Astrocyte (in vitro differentiated cells and primary cell): ENCODE measurements around the gene TSPAN32. TPM values are rescaled to one million over a fixed set of nuclear protein-coding genes. Genes with fewer than 3 reads are reported as not detected.

Experiments
- DNase-seq: peaks from one replicate; pipeline ENCODE4 v3.0.0-alpha.2; 2010; ENCODE audit warnings: low read depth
- FAIRE-seq: peaks from 2 replicates; lab custom pipeline; 2011; peaks lifted over from hg19 to GRCh38; lab: Jason Lieb, UNC
- H2AFZ ChIP-seq: 2 replicates; pipeline ENCODE4 v1.6.0; 2012; ENCODE audit warnings: low read depth, low read length, inconsistent platforms
- H3K27ac ChIP-seq: 2 replicates; pipeline ENCODE4 v1.5.1; 2011; ENCODE audit warnings: low read depth, low read length, inconsistent platforms
- H3K27me3 ChIP-seq: 2 replicates; pipeline ENCODE4 v1.6.0; 2011; ENCODE audit warnings: low read length, inconsistent platforms; ENCODE audit not compliant: insufficient read depth
- H3K36me3 ChIP-seq: 2 replicates; pipeline ENCODE4 v1.5.1; 2011; ENCODE audit warnings: low read length, inconsistent platforms; ENCODE audit not compliant: insufficient read depth
- H3K4me1 ChIP-seq: 2 replicates; pipeline ENCODE4 v1.5.1; 2011; ENCODE audit warnings: low read length, inconsistent platforms; ENCODE audit not compliant: insufficient read depth
- H3K4me2 ChIP-seq: 2 replicates; pipeline ENCODE4 v1.6.0; 2012; ENCODE audit warnings: low read length, inconsistent platforms
- H3K4me3 ChIP-seq: 2 replicates; pipeline ENCODE4 v1.5.1; 2011; ENCODE audit warnings: low read depth, mild to moderate bottlenecking, low read length, inconsistent platforms; ENCODE audit not compliant: insufficient read depth
- H3K79me2 ChIP-seq: 2 replicates; pipeline ENCODE4 v1.6.0; 2012; ENCODE audit warnings: mild to moderate bottlenecking, low read length, inconsistent platforms; ENCODE audit not compliant: insufficient read depth
- H3K9ac ChIP-seq: 2 replicates; pipeline ENCODE4 v1.6.0; 2012; ENCODE audit warnings: mild to moderate bottlenecking, low read length, inconsistent platforms
- H3K9me3 ChIP-seq: 2 replicates; pipeline ENCODE4 v1.5.1; 2012; ENCODE audit warnings: low read depth, mild to moderate bottlenecking, low read length, inconsistent platforms; ENCODE audit not compliant: insufficient read depth
- H4K20me1 ChIP-seq: 2 replicates; pipeline ENCODE4 v1.6.0; 2012; ENCODE audit warnings: low read length, inconsistent platforms; ENCODE audit not compliant: insufficient read depth
- H3K27ac Mint-ChIP-seq: one replicate; pipeline ENCODE4 v1.8.0; 2021; ENCODE audit warnings: mild to moderate bottlenecking, mixed read lengths; ENCODE audit not compliant: unreplicated experiment
- H3K27me3 Mint-ChIP-seq: one replicate; pipeline ENCODE4 v1.8.0; 2021; ENCODE audit warnings: low read depth, mixed read lengths; ENCODE audit not compliant: unreplicated experiment
- H3K36me3 Mint-ChIP-seq: one replicate; pipeline ENCODE4 v1.8.0; 2021; ENCODE audit warnings: low read depth, mixed read lengths; ENCODE audit not compliant: unreplicated experiment
- H3K4me1 Mint-ChIP-seq: one replicate; pipeline ENCODE4 v1.8.0; 2021; ENCODE audit warnings: low read depth, mixed read lengths; ENCODE audit not compliant: unreplicated experiment
- H3K4me3 Mint-ChIP-seq: one replicate; pipeline ENCODE4 v1.8.0; 2021; ENCODE audit warnings: mild to moderate bottlenecking, moderate library complexity, mixed read lengths; ENCODE audit not compliant: unreplicated experiment
- H3K9me3 Mint-ChIP-seq: one replicate; pipeline ENCODE4 v1.8.0; 2021; ENCODE audit warnings: mild to moderate bottlenecking, mixed read lengths; ENCODE audit not compliant: unreplicated experiment
- EZH2 ChIP-seq: IDR thresholded peaks from 2 replicates; pipeline ENCODE4 v1.6.1; 2012; ENCODE audit warnings: mild to moderate bottlenecking, low read length, inconsistent platforms; ENCODE audit not compliant: insufficient read depth
- total RNA-seq: library from RNA; stranded (reverse); gene quantifications from 2 replicates; pipeline ENCODE4 v1.2.1, GENCODE V29; 2021
- TF ChIP-seq, protein P1 (sequence below): IDR thresholded peaks from 2 replicates; pipeline ENCODE4 v1.5.1; 2011; ENCODE audit warnings: low read depth, mild to moderate bottlenecking, inconsistent platforms, low read length, moderate library complexity; ENCODE audit not compliant: insufficient read depth

TSPAN32 gene
- total RNA-seq, 1 donor from 2014 or later: not detected

DNA sequence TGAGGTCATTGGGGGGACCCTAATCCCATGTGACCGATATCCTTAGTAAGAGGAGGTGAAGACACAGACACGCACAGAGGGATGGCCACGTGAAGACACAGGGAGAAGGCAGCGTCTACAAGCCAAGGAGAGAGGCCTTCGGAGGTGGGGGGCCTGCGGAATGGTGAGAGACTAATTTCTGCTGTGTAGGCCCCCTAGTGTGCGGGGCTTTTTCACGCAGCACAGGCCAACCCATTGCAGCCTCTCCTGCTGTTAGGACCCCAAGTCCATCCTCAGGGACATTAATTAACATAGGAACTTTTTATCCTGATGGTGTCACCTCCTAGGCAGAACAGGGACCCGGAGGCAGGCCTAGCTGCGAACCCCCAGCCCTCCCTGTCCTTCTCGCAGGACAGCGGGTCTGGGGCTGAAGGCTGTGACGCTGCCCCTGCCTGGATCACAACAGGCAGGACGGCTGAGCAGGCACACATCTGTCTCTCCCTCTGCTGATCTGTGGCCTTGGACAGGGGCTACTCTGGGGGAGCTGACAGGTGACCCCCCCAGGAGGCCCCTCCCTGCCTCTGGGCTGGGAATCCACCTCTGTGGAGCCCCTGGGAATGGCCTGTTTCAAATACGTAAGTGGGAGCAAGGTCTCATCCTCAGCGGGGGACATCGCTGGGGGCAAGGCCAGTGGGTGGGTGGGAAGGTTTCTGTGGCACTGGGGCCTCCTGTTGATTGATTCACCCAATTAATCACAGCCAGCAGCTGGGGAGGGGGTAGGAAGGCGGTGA is 39.3 kb upstream of the TSPAN32 start:
- Histone ChIP-seq H3K9ac (no peak overlapping the region), H3K4me1 (no peaks in the 10 kb centered on the region), H3K27ac (no peak overlapping the region), H3K4me3 (no peak overlapping the region), H4K20me1 (no peaks in the 10 kb centered on the region), H3K79me2 (no peaks in the 10 kb centered on the region), H2AFZ (no peak overlapping the region), H3K9me3 (no peaks in the 10 kb centered on the region), H3K27me3 (peaks cover 7% of the 10 kb centered on the region), H3K36me3 (no peaks in the 10 kb centered on the region), H3K4me2 (no peak overlapping the region)
- H3K27me3 Mint-ChIP-seq: peaks cover 51% of the 10 kb centered on the region
- no peak overlapping the region for H3K4me3 Mint-ChIP-seq
- peaks cover 2% of the 10 kb centered on the region for H3K9me3 Mint-ChIP-seq
- H3K36me3 Mint-ChIP-seq: no peaks in the 10 kb centered on the region
- H3K27ac Mint-ChIP-seq: no peak overlapping the region
- FAIRE-seq (no peak), DNase-seq (no peak)
- H3K4me1 Mint-ChIP-seq: no peaks in the 10 kb centered on the region
- TF ChIP-seq, protein P1, sequence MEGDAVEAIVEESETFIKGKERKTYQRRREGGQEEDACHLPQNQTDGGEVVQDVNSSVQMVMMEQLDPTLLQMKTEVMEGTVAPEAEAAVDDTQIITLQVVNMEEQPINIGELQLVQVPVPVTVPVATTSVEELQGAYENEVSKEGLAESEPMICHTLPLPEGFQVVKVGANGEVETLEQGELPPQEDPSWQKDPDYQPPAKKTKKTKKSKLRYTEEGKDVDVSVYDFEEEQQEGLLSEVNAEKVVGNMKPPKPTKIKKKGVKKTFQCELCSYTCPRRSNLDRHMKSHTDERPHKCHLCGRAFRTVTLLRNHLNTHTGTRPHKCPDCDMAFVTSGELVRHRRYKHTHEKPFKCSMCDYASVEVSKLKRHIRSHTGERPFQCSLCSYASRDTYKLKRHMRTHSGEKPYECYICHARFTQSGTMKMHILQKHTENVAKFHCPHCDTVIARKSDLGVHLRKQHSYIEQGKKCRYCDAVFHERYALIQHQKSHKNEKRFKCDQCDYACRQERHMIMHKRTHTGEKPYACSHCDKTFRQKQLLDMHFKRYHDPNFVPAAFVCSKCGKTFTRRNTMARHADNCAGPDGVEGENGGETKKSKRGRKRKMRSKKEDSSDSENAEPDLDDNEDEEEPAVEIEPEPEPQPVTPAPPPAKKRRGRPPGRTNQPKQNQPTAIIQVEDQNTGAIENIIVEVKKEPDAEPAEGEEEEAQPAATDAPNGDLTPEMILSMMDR: no peak
- no peak for TF ChIP-seq EZH2

DNA sequence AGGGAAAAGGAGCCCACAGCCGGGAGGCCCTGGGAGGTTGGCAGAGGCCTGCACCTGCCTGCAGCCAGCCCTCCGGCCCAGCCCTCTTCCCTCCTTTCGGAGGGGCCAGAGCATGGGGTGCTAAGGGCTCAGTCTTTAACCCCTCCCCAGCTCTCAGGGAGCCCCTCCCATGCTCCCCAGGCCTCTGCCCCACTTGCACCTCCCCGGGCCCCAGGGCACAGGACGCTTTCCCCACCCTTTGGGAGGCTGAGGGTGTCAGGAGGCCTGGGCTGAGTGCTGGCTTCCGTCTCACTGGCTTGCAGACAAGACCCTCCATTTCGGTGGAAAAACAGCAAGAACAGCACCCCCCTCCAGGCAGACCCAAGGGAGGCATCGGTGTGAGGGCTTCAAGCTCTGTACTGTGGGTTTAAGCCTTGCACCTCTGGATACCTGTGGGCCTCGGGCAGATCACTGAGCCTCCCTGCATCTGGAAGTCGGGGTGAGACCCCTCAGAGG is 38.7 kb upstream of the TSPAN32 start:
- Mint-ChIP-seq H3K4me1 (no peaks in the 10 kb centered on the region), H3K4me3 (no peak overlapping the region), H3K27ac (no peak overlapping the region), H3K36me3 (no peaks in the 10 kb centered on the region), H3K9me3 (peaks cover 5% of the 10 kb centered on the region), H3K27me3 (peaks cover 57% of the 10 kb centered on the region)
- Histone ChIP-seq H3K9me3 (no peaks in the 10 kb centered on the region), H3K27me3 (peaks cover 8% of the 10 kb centered on the region), H3K9ac (no peak overlapping the region), H4K20me1 (no peaks in the 10 kb centered on the region), H3K4me3 (no peak overlapping the region), H3K36me3 (no peaks in the 10 kb centered on the region), H3K4me1 (no peaks in the 10 kb centered on the region), H3K79me2 (no peaks in the 10 kb centered on the region), H3K27ac (no peak overlapping the region), H3K4me2 (no peak overlapping the region), H2AFZ (no peak overlapping the region)
- no peak for TF ChIP-seq EZH2
- TF ChIP-seq, protein P1: no peak
- FAIRE-seq (no peak), DNase-seq (no peak)
